Endothelial cell of umbilical vein (primary cell): Measurements from ENCODE around the gene PIEZO2. TPM values are rescaled to one million over a fixed set of nuclear protein-coding genes. Genes with fewer than 3 reads are reported as not detected.

Experiments
- BruUV-seq: library from RNA; stranded (reverse); fragments of 400-500 nt; replicated peaks from 2 replicates; lab custom pipeline; 2021; lab: Mats Ljungman, UMichigan
- CTCF ChIA-PET: fragments of 300-600, 350-600 bp; sonication (Branson Sonifier 250); formaldehyde crosslinking; loops from one replicate; lab custom pipeline; 2021; ENCODE audit warnings: antibody characterized with exemption, inconsistent platforms; lab: Charles Lee
- POLR2A ChIA-PET: fragments of 300-600, 350-600 bp; sonication (Branson Sonifier 250); formaldehyde crosslinking; loops from one replicate; lab custom pipeline; 2021; ENCODE audit warnings: antibody characterized with exemption, inconsistent platforms; lab: Charles Lee
- DNase-seq: peaks from one replicate; pipeline ENCODE4 v3.0.0-alpha.2; 2011; ENCODE audit warnings: low read depth, low spot score
- FAIRE-seq: peaks from 2 replicates; lab custom pipeline; 2011; peaks lifted over from hg19 to GRCh38; lab: Jason Lieb, UNC
- H2AFZ ChIP-seq: 2 replicates; pipeline ENCODE4 v1.6.0; 2012; ENCODE audit warnings: low read depth, low read length, control low read depth, inconsistent platforms
- H3K27ac ChIP-seq: 2 replicates; pipeline ENCODE4 v1.5.1; 2011; ENCODE audit warnings: low read depth, mild to moderate bottlenecking, control low read depth, low read length, moderate library complexity; ENCODE audit not compliant: insufficient read depth
- H3K27me3 ChIP-seq, 2 experiments: 2 replicates each; pipeline versions ENCODE4 v1.6.0 to v1.6.1; 2011; ENCODE audit warnings: low read length in 2 of 2, mixed read lengths in 1 of 2; ENCODE audit not compliant: control insufficient read depth in 2 of 2, insufficient read depth in 2 of 2
- H3K36me3 ChIP-seq, 2 experiments: 2 replicates in 1 of 2; 3 replicates in 1 of 2; pipeline ENCODE4 v1.5.1; 2011; ENCODE audit warnings: low read length in 2 of 2, mild to moderate bottlenecking in 1 of 2, moderate library complexity in 1 of 2; ENCODE audit not compliant: control insufficient read depth in 2 of 2, insufficient read depth in 2 of 2; ENCODE audit errors: extremely low read depth in 1 of 2
- H3K4me1 ChIP-seq: 3 replicates; pipeline ENCODE4 v1.5.1; 2011; ENCODE audit warnings: mild to moderate bottlenecking, low read length; ENCODE audit not compliant: control insufficient read depth, insufficient read depth; ENCODE audit errors: extremely low read depth
- H3K4me2 ChIP-seq: 2 replicates; pipeline ENCODE4 v1.6.1; 2011; ENCODE audit warnings: low read length, control low read depth, mixed read lengths; ENCODE audit not compliant: insufficient read depth
- H3K4me3 ChIP-seq, 3 experiments: fragments of 200-600 bp in 1 of 3; sonication (generic), shearing (Covaris generic) in 1 of 3; replicated peaks in 1 of 3; 2 replicates each; pipeline ENCODE4 v1.5.1; 2011 to 2016; ENCODE audit warnings: control low read depth in 3 of 3, low read length in 3 of 3, mild to moderate bottlenecking in 2 of 3, inconsistent platforms in 1 of 3, low read depth in 1 of 3, moderate library complexity in 1 of 3; ENCODE audit not compliant: insufficient read depth in 1 of 3
- H3K79me2 ChIP-seq: 2 replicates; pipeline ENCODE4 v1.6.0; 2012; ENCODE audit warnings: low read length, inconsistent platforms; ENCODE audit not compliant: control insufficient read depth, insufficient read depth
- H3K9ac ChIP-seq: replicated peaks from 2 replicates; pipeline ENCODE3; 2011; ENCODE audit warnings: low read length, control low read depth; ENCODE audit not compliant: insufficient read depth; ENCODE audit errors: extremely low read depth
- H3K9me1 ChIP-seq: replicated peaks from 3 replicates; pipeline ENCODE4 v1.6.0; 2011; ENCODE audit warnings: mild to moderate bottlenecking, low read length; ENCODE audit not compliant: control insufficient read depth, insufficient read depth; ENCODE audit errors: extremely low read depth
- H3K9me3 ChIP-seq: replicated peaks from 2 replicates; pipeline ENCODE4 v1.5.1; 2012; ENCODE audit warnings: low read length, inconsistent platforms; ENCODE audit not compliant: control insufficient read depth, insufficient read depth
- H4K20me1 ChIP-seq: replicated peaks from 2 replicates; pipeline ENCODE3; 2011; ENCODE audit warnings: mild to moderate bottlenecking, low read length; ENCODE audit not compliant: control insufficient read depth, insufficient read depth; ENCODE audit errors: extremely low read depth
- CTCF ChIP-seq, 2 donors: IDR thresholded peaks; 1 replicate in 1 of 2; 2 replicates in 1 of 2; pipeline ENCODE4 v1.5.1; 2011; ENCODE audit warnings: low read length in 2 of 2, mild to moderate bottlenecking in 2 of 2, moderate library complexity in 2 of 2, control low read depth in 1 of 2, inconsistent platforms in 1 of 2, low read depth in 1 of 2; ENCODE audit not compliant: insufficient read depth in 1 of 2; ENCODE audit errors: extremely low read depth in 1 of 2
- EZH2 ChIP-seq: IDR thresholded peaks from 2 replicates; pipeline ENCODE4 v1.6.1; 2012; ENCODE audit warnings: borderline replicate concordance, low read depth, mild to moderate bottlenecking, moderate library complexity, low read length, inconsistent platforms; ENCODE audit not compliant: severe bottlenecking
- FOS ChIP-seq: IDR thresholded peaks from 2 replicates; pipeline ENCODE4 v1.6.1; 2011; ENCODE audit warnings: mild to moderate bottlenecking, low read length, moderate library complexity, borderline replicate concordance; ENCODE audit not compliant: insufficient read depth
- GATA2 ChIP-seq: IDR thresholded peaks from 2 replicates; pipeline ENCODE4 v1.7.0; 2011; ENCODE audit warnings: low read depth, mild to moderate bottlenecking, moderate library complexity, mixed read lengths, low read length; ENCODE audit not compliant: insufficient read length, insufficient read depth
- JUN ChIP-seq: IDR thresholded peaks from 2 replicates; pipeline ENCODE4 v1.6.1; 2011; ENCODE audit warnings: borderline replicate concordance, low read depth; ENCODE audit not compliant: insufficient read length, insufficient read depth
- MYC ChIP-seq: IDR thresholded peaks from one replicate; pipeline ENCODE4 v1.6.1; 2011; ENCODE audit warnings: mild to moderate bottlenecking, low read depth, low read length
- POLR2A ChIP-seq: IDR thresholded peaks from 2 replicates; pipeline ENCODE4 v1.6.1; 2012; ENCODE audit warnings: low read depth, mild to moderate bottlenecking, control low read depth, low read length
- POLR2AphosphoS5 ChIP-seq: IDR thresholded peaks from 2 replicates; pipeline ENCODE4 v1.6.1; 2012; ENCODE audit warnings: low read depth, mild to moderate bottlenecking, control low read depth, low read length, moderate library complexity; ENCODE audit not compliant: insufficient read depth
- dilution Hi-C: fragments of 300-500 bp; cut with MboI; formaldehyde crosslinking; loops from one replicate; pipeline ENCODE4 v1.15.0; 2019; ENCODE audit warnings: low sequenced_read_pairs; ENCODE audit not compliant: extremely low pct_ligation_motif_present
- intact Hi-C: fragments of 100-400 bp; cut with micrococcal nuclease; formaldehyde crosslinking; loops from one replicate; pipeline ENCODE4 v1.10.0; 2022
- polyA plus RNA-seq, 4 experiments: library from polyadenylated mRNA; depleted of rRNA in 3 of 4; stranded (reverse) in 3 of 4; unstranded in 1 of 4; fragments of >200 nt; gene quantifications; 2 replicates each; pipeline versions ENCODE4 v1.2.1 to v1.2.3, GENCODE V29; 2011 to 2012; ENCODE audit warnings: missing spikeins in 1 of 4
- total RNA-seq: library from RNA; stranded (reverse); gene quantifications from 2 replicates; pipeline ENCODE4 v1.2.3, GENCODE V29; 2021
- TF ChIP-seq, protein P1 (sequence below): IDR thresholded peaks from 2 replicates; pipeline ENCODE4 v1.6.1; 2011; ENCODE audit not compliant: insufficient read depth, insufficient read length

PIEZO2 gene
- total and polyA plus RNA-seq, 2 donors (not counting 3 experiments of a cell fraction or from before 2014, with no cell fraction given), result 1.7 to 11.2 TPM

DNA sequence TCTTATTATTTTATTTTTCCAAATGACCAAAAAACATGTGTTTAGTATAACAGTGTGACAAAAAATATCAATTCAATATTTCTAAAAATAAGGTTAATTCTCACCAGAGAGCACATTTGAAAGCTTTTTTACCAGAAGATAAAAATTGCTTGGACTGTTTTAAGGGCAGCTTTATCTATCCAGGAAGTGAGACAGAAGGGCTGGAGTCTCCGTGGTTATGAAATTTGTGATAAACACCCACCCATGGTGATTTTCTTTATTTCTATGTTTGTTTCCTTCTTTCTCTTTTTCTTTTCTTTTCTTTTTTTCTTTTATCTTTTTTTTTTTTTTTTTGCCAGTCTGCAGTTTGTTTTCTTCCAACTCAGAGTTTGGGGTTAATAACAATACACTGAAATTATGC is 298.5 kb downstream of the PIEZO2 start:
- Histone ChIP-seq H3K4me1 (peaks cover 10% of the 10 kb centered on the region), H2AFZ (no peak overlapping the region), H3K4me2 (peak overlapping the region; percentile 4), H3K9ac (no peak overlapping the region), H3K9me3 (no peaks in the 10 kb centered on the region), H3K27ac (no peak overlapping the region), H3K9me1 (no peaks in the 10 kb centered on the region), H3K36me3 (no peaks in the 10 kb centered on the region), H3K79me2 (no peaks in the 10 kb centered on the region), H4K20me1 (no peaks in the 10 kb centered on the region), H3K4me3 (no peak overlapping the region), H3K27me3 (no peaks in the 10 kb centered on the region)
- POLR2A ChIA-PET, result interaction anchor here (0.7 kb wide), 1 partner anchor 244 kb away, joined by 3 read pairs; no protein-coding TSS in a partner anchor
- CTCF ChIA-PET, result interaction anchor here (0.8 to 7.9 kb wide), 40 partner anchors 9 to 702 kb away, joined by 3 to 320 read pairs (median 5); no protein-coding TSS in a partner anchor
- no peak for FAIRE-seq
- TF ChIP-seq MYC, result no peak
- TF ChIP-seq, protein P1, sequence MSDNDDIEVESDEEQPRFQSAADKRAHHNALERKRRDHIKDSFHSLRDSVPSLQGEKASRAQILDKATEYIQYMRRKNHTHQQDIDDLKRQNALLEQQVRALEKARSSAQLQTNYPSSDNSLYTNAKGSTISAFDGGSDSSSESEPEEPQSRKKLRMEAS, result no peak
- no peak for TF ChIP-seq GATA2
- no peak for TF ChIP-seq EZH2
- TF ChIP-seq POLR2AphosphoS5, result no peak
- TF ChIP-seq POLR2A, result no peak
- TF ChIP-seq CTCF (IDR thresholded peaks at IDR 0.05; ENCODE audit: extremely low read depth in 1 of 2, insufficient read depth in 1 of 2, low read depth in 1 of 2, low read length in 2 of 2), result no peak
- no peak for TF ChIP-seq JUN
- no peak for TF ChIP-seq FOS
- no peak for DNase-seq
- no TSS peak for BruUV-seq
- intact Hi-C loops, result loop anchor here (1.0 to 5.0 kb wide), 4 partner anchors 64 to 303 kb away; no protein-coding TSS in a partner anchor
- dilution Hi-C loops, result no loop called here
